HUDEP-2 (cell line): ENCODE results near the gene TIMM13.
"Not testable (repeated sequence)": the region's sequence is repeated elsewhere in the genome, so short reads cannot be mapped to it uniquely, and the experiment has no call there.

Experiments
- DNase-seq, 76 experiments: peaks; one replicate each; lab custom pipeline; 2025; ENCODE audit not compliant: unreplicated experiment in 76 of 76; lab: John Stamatoyannopoulos, UW

Gene TIMM13

DNA sequence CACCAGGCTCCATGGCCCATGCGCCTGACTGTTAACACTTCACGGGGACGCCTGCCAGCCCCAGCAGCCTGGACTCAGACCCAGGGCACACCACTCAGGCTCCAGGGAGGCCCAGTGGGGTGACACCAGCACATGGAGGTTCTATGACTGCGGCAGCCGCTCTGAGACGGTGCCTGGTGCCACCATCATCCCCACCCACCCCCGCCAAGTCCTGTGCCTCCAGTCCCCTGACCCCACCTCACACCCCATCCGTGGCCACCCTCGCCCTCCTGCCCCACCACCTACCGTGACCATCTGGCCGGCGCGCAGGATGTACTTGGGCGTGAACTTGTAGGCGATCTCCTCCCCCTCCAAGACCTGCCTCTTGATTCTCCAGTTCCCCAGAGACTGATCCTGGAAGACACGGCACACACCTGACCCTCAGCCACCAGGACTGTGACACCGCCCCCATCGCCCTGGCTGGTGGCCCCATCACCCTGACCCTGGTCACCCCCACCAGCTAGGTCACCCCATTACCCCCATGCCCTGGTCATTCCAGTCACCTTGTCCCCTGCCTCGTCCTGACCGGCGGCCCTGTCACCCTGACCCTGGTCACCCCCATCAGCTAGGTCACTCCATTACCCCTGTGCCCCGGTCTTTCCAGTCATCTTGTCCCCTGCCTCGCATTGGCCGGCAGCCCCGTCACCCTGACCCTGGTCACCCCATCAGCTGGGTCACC is 4.9 kb upstream of the TIMM13 start:
- DNase-seq: no peak

DNA sequence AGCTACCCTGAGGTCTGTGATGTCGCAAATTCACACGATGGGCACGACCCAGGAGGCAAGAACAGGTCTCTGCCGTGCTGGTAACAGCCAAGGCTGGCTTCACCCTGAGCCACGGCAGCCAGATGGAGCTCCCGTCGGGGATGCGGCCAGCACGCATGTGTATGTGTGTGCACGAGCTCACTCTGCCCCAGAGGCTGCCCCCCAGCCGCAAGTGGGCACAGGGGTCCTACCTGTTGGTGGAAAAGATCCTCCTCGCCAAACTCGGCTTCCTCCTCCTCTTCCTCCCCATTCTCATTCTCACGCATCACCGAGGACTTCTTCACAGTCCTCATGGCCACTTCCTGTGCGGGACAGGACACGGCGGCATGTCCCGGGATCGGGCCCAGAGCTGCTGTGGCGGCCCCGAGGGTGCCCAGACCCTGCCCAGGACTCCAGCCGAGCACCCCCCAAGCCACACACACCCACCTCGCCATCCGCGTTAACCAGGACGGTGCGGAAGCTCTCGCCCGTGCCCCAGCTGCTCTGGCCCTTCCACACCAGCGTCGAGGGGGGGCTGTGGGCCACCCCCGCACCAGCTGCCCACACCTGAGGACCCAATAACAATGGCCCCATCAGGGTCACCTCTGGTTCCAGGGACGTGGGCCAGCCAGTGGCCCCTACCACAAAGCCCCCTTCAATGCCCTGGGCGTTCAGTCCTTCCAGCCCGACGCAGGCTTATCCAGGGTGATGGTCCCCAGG is 4.1 kb upstream of the TIMM13 start:
- DNase-seq: no peak

DNA sequence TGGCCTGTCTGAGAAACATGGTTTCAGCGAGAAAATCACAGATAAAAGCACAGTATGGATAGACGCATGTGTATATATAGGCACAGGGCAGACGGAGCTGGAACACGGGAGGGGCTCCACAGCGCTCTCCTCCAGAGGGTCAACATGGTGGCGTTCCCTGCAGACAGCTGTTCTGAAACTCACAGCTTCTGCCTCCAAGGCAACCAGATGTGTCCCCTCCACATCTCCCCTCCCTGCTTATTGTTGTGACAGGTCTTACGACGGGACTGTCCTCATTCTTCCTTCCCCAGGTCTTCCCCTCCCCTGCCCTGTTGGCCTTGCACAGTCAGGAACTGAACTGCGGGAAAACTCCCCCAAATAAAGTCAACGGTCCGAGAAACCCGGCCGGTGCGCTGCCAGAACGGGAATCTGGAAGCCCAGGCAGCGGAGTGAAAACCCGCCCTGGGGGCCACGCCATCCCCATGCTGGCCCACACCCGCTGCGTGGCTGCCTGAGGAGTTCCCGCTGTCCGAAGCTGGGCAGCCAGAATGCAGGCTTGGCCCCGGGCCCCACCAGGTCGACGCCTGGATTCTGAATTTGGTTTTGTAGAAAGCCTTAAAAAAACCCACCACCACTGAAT is 2.6 kb upstream of the TIMM13 start:
- no peak for DNase-seq

DNA sequence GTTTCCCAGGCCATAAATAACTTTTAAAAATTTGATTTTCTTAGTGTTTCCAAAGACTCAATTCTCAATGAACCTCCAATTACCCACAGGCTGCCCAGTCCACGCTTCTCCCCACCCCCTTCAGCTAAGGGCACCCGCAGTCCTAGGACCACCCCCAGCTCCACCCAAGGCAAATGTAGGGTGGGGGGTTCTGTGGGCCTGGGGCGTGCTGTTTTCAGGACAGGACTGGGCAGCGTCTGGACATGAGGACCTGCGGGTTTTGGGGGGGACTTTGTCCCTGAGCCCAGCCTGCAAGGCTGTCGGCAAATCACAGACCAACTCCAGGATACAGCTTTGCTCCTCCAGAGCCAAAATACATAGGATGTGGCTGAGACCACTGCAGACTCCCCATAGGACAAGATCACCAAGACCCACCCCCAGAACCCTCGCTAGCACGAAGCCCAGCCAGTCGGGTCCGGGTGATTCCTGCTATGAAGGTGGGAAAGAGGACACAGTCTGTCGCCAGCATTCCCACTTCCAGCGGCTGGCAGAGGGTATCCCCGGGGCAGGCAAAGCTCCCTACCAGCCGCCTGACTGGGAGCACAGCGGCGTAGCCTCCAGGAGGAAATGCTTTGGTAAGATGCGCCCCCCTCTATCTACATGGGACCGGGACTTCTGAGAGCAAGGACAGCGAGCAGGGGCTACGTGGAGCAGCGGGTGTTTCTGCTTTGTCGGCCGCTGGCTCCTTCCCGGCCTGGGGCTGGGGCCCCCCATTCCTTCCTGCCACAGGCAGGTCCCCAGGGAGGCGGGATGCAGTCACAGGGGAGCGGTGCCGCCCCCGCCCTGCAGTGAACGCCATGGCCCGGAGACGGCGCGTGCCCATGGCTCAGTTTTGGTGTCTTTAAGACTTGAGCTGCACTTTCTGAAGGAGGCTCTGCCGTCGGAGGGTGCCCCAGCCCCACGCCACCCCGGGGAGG is 1.6 kb upstream of the TIMM13 start:
- DNase-seq: no peak

DNA sequence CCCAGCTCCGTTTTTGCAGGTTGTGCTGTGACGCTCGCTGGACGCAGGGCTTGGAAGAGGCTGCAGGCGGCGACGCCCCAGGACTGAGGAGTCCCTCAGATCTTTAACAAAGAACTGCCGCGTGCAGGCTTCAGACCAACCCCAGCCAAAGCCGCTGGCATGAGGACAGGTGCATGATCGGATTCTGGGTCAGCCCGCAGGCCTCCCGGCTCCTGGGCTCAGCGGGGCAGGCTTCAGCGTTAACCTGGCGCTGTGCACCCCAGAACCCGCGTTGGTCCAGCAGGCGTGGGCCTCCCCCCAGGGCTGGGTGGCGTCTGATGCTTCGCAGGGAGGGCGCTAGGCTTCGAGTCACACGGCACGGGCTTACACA is 920 bp upstream of the TIMM13 start:
- no peak for DNase-seq

DNA sequence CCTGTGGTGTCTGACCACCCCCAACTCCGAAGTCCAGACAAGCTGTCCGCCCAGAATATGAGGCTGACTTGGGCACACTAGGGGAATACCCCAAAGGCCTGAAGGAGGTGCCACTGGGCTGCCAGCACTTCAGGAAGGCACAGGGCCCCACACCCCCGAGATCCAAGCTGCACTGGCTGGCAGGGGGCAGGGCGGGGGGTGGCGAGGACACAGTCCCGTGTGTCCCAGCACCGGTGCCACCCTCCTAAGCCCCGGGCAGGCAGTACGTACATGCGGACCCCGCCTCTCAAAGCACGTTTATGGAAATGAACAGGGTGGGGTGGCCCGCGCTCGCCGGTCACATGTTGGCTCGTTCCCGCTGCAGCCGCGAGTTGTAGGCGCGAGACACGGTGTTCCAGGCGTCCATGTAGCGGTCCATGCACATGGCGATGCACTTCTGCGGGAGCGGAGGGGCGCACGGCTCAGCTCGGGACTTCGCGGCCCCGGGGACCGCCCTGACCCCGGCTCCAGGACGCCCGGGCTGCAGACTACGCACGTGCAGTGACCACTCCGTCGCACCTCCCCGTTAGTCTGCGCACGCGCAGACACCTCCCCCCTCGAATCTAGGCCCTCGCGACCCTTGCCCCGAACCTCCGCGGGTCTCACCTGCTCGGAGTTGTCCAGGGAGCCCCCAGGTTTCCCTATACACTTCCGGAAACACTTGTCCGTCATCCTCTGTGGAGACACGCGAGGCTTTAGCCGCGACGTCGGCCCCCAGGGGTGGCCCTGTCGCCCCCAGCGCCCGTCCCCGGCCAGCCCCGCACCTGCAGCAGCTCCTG is 566 bp downstream of the TIMM13 start:
- DNase-seq: peak in 68 of 76 experiments; percentile 29 to 92 (median 68)

DNA sequence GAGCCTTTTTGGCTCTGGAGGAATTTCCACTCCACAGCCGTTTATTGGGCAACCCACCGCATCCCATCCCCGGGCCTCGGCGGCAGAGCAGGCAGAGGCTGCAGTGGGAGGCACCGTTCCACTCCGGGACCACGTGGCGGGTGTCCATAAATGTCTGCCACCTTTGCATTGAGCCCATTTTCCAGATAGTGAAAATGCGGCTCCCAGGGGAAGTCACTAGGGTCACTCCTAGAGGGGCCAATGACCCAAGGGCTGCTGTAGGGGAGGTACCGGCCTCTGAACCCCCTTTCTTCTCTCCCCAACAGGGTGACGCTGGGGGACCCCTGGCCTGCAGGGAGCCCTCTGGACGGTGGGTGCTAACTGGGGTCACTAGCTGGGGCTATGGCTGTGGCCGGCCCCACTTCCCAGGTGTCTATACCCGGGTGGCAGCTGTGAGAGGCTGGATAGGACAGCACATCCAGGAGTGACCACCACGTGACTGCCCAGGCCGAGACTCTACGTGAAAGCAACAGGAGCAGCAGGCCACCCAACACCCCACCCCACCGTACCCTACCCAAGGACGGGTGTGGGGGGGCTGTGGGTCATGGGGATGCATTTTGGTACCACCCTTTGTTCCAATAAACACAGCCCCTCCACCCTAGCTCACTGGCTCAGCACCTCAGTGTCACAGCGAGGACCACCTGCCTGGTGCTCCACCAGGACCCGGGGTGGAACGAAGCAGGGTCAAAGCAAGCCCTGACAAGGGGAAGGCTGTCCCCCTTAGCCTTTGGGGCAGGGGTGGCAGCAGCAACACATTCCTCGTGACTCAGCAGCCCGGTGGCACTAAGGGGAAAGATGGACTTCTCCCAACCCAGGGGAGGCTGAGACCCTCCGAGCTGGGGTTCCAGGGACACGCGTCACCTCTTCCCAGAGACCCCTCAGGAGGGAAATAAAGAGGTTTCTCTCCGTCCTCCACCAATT is 1.5 kb downstream of the TIMM13 start:
- peak in 1 of 76 experiments; percentile 50 for DNase-seq

DNA sequence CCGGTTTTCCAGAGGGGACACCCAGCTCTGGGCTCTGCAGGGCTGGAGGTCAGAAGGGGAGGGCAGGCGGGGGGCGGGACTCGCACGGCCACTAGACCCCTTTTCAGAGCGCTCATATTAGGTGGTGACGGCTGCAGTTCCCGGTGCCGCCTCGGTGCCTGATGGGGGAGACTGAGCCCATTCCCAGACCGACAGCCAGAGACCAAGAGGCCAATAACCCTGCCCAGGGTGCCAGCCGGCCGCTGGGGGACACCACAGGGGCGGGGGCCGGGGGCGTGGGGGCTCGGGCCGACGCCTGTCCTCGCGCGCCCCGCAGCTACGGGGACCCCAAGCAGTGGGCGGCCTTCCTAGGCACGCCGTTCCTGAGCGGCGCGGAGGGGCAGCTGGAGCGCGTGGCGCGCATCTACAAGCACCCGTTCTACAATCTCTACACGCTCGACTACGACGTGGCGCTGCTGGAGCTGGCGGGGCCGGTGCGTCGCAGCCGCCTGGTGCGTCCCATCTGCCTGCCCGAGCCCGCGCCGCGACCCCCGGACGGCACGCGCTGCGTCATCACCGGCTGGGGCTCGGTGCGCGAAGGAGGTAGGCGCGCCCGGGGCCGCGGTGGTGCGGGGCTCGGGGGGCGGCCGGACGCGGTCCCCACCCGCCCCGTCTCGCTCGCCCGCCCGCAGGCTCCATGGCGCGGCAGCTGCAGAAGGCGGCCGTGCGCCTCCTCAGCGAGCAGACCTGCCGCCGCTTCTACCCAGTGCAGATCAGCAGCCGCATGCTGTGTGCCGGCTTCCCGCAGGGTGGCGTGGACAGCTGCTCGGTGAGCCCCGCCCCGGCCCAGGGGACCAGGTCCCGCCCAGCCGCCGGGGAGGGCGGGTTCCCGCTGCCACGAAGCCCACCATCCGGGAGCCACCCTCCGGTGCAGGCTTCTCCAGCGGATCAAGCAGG is 2.4 kb downstream of the TIMM13 start:
- peak in 2 of 76 experiments; percentile 18 to 22 for DNase-seq

DNA sequence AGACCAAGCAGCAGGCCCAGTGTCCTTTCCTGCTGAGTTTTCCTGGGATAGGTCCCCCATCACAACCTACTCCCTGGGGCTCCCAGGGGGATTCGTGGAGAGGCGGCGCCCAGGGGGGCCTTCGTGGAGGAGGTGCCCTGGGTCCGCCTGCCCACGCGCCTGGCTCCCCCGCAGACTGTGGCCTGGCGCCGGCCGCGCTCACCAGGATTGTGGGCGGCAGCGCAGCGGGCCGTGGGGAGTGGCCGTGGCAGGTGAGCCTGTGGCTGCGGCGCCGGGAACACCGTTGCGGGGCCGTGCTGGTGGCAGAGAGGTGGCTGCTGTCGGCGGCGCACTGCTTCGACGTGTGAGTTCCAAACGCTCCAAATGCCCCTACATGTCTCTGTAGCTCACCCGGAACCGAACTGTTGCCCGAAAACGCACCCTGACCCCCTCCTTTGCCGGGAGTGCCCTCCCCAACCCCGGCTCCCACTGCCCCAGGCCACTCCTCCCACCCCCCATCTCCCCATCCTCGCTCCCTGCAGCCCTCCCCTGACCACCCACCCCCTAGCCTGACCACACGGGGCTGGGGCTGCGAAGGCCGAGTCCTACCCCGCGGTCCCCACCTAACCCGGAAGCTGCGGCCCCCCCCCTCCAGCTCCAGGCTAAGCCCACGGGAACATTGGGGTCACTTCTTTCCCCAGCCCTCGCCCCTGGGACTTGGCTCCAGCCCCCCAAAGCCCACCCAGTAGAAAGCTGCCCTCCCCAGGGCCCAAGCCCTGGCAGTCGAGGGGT is 3.3 kb downstream of the TIMM13 start:
- DNase-seq: no peak

DNA sequence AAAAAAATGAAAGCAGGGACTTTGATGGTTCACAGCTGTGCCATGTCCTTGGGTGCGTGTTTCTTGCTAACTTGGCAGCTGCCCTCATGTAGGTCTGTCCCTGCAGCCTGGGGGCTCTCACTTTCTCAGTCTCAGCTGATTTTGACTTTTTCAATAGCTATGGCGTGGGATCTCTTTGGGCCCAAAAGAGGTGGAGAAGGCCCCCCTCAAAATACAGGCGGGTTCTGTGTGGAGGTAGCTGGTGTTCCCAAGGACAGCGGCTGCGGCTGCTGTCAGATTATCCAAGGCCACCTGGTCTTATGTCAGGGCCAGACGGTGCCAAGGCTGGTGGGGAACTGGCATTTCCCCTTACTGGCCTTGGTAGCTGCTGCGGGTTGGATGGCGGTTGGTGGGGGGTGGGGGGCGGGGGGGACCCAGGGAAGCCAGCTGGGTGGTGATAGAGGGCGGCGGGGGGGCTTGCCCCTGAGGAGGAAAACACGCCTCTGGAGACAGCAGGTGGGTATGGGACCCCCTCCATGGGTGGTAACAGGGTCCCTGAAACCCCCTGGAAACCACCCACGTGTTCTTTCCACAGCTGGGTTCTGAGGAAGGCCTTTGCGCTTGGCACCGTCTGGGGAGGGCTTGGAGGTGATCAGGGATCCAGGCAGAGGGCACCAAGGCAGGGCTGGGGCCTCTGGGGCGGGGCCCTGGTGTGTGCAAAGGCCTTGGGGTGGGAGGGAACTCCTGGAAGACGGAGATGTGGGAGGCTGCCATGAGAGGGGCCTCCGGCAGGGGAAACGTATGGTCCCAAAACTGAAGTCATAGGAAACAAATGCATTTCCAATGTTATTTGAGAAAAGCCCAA is 4.1 kb downstream of the TIMM13 start:
- DNase-seq: peak in 37 of 76 experiments; percentile 18 to 62 (median 41)

DNA sequence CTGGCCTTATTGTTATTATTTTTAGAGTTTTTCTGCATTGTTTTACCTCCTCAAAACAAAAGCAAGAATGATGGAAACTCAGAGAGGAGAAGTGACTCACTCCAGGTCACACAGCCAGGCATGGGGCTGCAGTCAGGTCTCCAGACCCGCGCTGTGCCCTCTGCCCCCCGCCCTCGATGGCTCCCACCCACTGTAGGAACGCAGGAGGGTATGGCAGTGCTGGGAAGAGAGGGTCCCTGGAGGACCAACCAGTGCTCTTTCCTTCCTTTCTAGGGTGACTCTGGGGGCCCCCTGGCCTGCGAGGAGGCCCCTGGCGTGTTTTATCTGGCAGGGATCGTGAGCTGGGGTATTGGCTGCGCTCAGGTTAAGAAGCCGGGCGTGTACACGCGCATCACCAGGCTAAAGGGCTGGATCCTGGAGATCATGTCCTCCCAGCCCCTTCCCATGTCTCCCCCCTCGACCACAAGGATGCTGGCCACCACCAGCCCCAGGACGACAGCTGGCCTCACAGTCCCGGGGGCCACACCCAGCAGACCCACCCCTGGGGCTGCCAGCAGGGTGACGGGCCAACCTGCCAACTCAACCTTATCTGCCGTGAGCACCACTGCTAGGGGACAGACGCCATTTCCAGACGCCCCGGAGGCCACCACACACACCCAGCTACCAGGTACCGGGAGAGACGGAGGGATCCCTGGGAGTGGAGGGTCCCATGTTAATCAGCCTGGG is 5.6 kb downstream of the TIMM13 start:
- DNase-seq: peak in 60 of 76 experiments; percentile 9 to 74 (median 54)

DNA sequence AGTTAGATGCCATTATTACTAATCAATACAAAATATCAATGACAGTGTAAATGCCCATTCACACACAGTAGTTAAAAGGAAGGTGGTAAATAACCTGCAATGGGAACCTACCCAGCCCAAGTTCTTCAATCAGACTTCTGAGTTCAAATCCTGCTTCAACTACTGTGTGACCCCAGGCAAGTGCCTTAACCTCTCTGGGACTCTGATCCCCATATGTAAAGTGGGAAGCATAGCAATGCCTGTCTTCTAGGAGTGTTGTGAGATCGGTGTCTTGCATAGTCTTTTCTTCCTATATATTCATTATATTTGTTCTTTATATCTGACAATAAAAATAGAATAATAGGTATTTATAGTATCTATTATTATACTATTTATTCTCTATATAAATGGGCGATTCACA is 6.9 kb downstream of the TIMM13 start:
- DNase-seq: no peak

DNA sequence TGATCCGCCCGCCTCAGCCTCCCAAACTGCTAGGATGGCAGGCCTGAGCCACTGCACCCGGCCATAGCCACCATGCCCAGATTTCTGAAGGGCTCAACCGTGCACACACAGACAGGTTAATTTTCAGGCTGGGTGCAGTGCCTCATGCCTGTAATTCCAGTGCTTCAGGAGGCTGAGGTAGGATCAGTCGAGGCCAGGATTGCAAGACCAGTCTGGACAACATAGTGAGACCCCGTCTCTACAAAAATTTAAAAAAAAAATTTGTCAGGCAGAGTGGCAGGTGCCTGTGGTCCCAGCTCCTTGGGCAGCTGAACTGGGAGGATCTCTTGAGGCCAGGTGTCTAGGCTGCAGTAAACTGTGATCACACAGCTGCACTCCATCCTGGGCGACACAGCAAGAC is 7.6 kb downstream of the TIMM13 start:
- no peak for DNase-seq

DNA sequence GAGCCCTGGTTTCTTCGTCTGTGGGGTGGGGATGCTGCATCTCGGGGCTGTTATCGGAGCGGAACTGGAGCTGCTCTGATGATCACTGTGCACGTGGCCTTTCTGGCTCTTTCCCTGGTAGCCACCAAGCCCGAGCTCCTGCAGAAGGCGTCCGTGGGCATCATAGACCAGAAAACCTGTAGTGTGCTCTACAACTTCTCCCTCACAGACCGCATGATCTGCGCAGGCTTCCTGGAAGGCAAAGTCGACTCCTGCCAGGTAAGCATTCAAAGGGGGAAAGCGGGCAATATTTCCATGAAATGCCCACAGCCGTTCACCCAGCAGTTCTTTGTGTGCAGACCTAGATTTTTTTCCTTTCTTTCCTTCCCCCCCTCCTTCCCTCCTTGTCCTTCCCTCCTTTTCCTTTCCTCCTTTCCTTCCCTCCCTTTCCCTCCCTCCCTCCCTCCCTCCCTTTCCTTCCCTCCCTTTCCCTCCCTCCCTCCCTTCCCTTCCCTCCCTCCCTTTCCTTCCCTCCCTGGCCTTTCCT is 9.4 kb downstream of the TIMM13 start:
- no peak for DNase-seq

DNA sequence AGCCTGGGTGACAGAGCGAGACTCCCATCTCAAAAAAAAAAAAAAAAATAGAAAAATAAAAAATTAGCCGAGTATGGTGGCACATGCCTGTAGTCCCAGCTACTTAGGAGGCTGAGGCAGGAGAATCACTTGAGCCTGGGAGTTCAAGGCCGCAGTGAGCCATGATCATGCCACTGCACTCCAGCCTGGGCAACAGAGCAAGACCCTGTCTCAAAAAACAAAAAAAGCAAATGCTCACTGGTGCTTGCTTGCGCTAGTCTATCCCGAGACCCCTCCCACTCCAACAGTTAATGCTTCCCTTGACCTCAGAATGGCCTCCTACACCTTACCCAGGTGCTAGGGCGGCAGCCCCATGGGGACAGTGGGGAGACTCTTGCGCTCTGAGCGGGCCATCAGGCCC is 9.9 kb downstream of the TIMM13 start:
- DNase-seq: not testable (repeated sequence)
